HEK293 (cell line): ENCODE results near the gene ECT2L.
A peak's percentile ranks its signal among the peaks of the same experiment; 100 is the strongest.

Experiments
- CTCF ChIA-PET: fragments of 350-600 bp; formaldehyde crosslinking; extraction: SDS; loops from one replicate; lab custom pipeline; 2021; ENCODE audit warnings: antibody characterized with exemption; lab: Yijun Ruan, JAX
- POLR2A ChIA-PET: fragments of 300-600 bp; formaldehyde crosslinking; extraction: SDS; loops from one replicate; lab custom pipeline; 2020; ENCODE audit warnings: antibody characterized with exemption, inconsistent platforms; lab: Yijun Ruan, JAX
- H3K27ac ChIP-seq: fragments of 200-500 bp; sonication (Bioruptor generic); 2 replicates; pipeline ENCODE4 v1.5.1; 2014; ENCODE audit warnings: low read depth, low read length, control low read depth, inconsistent platforms; ENCODE audit errors: extremely low read depth
- H3K36me3 ChIP-seq, 2 experiments: fragments of 200-500 bp in 1 of 2; sonication (Bioruptor generic) in 1 of 2; 1 replicate in 1 of 2; 2 replicates in 1 of 2; pipeline ENCODE4 v1.5.1; 2014 to 2017; ENCODE audit warnings: inconsistent platforms in 2 of 2, low read length in 2 of 2; ENCODE audit not compliant: control insufficient read depth in 2 of 2, insufficient read depth in 1 of 2
- H3K4me1 ChIP-seq: fragments of 200-500 bp; sonication (Bioruptor generic); 2 replicates; pipeline ENCODE4 v1.5.1; 2014; ENCODE audit warnings: mild to moderate bottlenecking, low read length, inconsistent platforms; ENCODE audit not compliant: control insufficient read depth, insufficient read depth
- H3K4me3 ChIP-seq: 2 replicates; pipeline ENCODE4 v1.5.1; 2011; ENCODE audit warnings: low read depth, mild to moderate bottlenecking, control low read depth, low read length, moderate library complexity
- H3K9me3 ChIP-seq: fragments of 200-500 bp; sonication (Bioruptor generic); 2 replicates; pipeline ENCODE4 v1.5.1; 2014; ENCODE audit warnings: low read depth, low read length, inconsistent platforms; ENCODE audit not compliant: control insufficient read depth, insufficient read depth
- CTCF ChIP-seq: fragments of 450-650 bp; formaldehyde crosslinking; IDR thresholded peaks from 2 replicates; pipeline ENCODE4 v1.5.1; 2016; ENCODE audit warnings: missing biosample characterization, missing genetic modification characterization
- HIC1 ChIP-seq: fragments of 450-650 bp; formaldehyde crosslinking; IDR thresholded peaks from 2 replicates; pipeline ENCODE4 v1.5.1; 2016; ENCODE audit warnings: missing biosample characterization, missing genetic modification characterization
- MYNN ChIP-seq: fragments of 450-650 bp; formaldehyde crosslinking; IDR thresholded peaks from 2 replicates; pipeline ENCODE4 v1.5.1; 2016; ENCODE audit warnings: missing biosample characterization, missing genetic modification characterization, borderline replicate concordance
- TSHZ1 ChIP-seq: fragments of 450-650 bp; formaldehyde crosslinking; IDR thresholded peaks from 2 replicates; pipeline ENCODE4 v1.5.1; 2016; ENCODE audit warnings: missing biosample characterization, missing genetic modification characterization, borderline replicate concordance
- ZBTB44 ChIP-seq: fragments of 450-650 bp; IDR thresholded peaks from 2 replicates; pipeline ENCODE4 v1.5.1; 2018; ENCODE audit warnings: missing biosample characterization, mild to moderate bottlenecking, missing genetic modification characterization
- ZNF121 ChIP-seq: fragments of 450-650 bp; formaldehyde crosslinking; IDR thresholded peaks from 2 replicates; pipeline ENCODE4 v1.5.1; 2016; ENCODE audit warnings: missing biosample characterization, missing genetic modification characterization
- ZNF335 ChIP-seq: fragments of 450-650 bp; formaldehyde crosslinking; conservative IDR thresholded peaks from 2 replicates; pipeline ENCODE4 v1.5.1; 2016; ENCODE audit warnings: missing biosample characterization, missing genetic modification characterization
- ZNF362 ChIP-seq: fragments of 450-650 bp; formaldehyde crosslinking; IDR thresholded peaks from 2 replicates; pipeline ENCODE4 v1.5.1; 2016; ENCODE audit warnings: missing biosample characterization, missing genetic modification characterization
- ZNF501 ChIP-seq: fragments of 450-650 bp; formaldehyde crosslinking; IDR thresholded peaks from 2 replicates; pipeline ENCODE4 v1.5.1; 2016; ENCODE audit warnings: missing biosample characterization, missing genetic modification characterization
- ZNF610 ChIP-seq: fragments of 450-650 bp; formaldehyde crosslinking; IDR thresholded peaks from 2 replicates; pipeline ENCODE4 v1.5.1; 2016; ENCODE audit warnings: missing biosample characterization, missing genetic modification characterization, borderline replicate concordance
- ZNF654 ChIP-seq: fragments of 450-650 bp; formaldehyde crosslinking; IDR thresholded peaks from 2 replicates; pipeline ENCODE4 v1.5.1; 2016; ENCODE audit warnings: low read depth, missing biosample characterization, missing genetic modification characterization
- ZNF660 ChIP-seq: fragments of 450-650 bp; IDR thresholded peaks from 2 replicates; pipeline ENCODE4 v1.5.1; 2018; ENCODE audit warnings: missing biosample characterization, mild to moderate bottlenecking, missing genetic modification characterization
- ZNF776 ChIP-seq: fragments of 450-650 bp; formaldehyde crosslinking; IDR thresholded peaks from 2 replicates; pipeline ENCODE4 v1.5.0; 2017; ENCODE audit warnings: missing biosample characterization, missing genetic modification characterization, borderline replicate concordance
- ZSCAN30 ChIP-seq: fragments of 450-650 bp; IDR thresholded peaks from 2 replicates; pipeline ENCODE4 v1.5.1; 2018; ENCODE audit warnings: missing biosample characterization, mild to moderate bottlenecking, missing genetic modification characterization, moderate library complexity

Gene ECT2L

GRCh38 chr6:138815221-138815620 is 19.3 kb downstream of the ECT2L start:
- Histone ChIP-seq H3K27ac (peak overlapping the region; percentile 78; the same call in 1 of the 2 replicates), H3K4me3 (no peak overlapping the region), H3K4me1 (peaks cover 13% of the 10 kb centered on the region), H3K9me3 (no peaks in the 10 kb centered on the region), H3K36me3 (no peaks in the 10 kb centered on the region)
- ChIA-PET CTCF (interaction anchor here (0.5 to 3.2 kb wide), 23 partner anchors 10 to 761 kb away, joined by 3 to 26 read pairs (median 4); partner anchors contain the start of gene REPS1), POLR2A (interaction anchor here (0.6 to 1.3 kb wide), 2 partner anchors 173 to 392 kb away, joined by 3 to 9 read pairs; partner anchors contain the start of gene REPS1)
- no peak for TF ChIP-seq HIC1 (tag by site-specific recombination)

GRCh38 chr6:138815797-138816528 is 20.1 kb downstream of the ECT2L start:
- Histone ChIP-seq H3K27ac (no peak overlapping the region), H3K36me3 (no peaks in the 10 kb centered on the region), H3K4me3 (no peak overlapping the region), H3K4me1 (peaks cover 13% of the 10 kb centered on the region), H3K9me3 (no peaks in the 10 kb centered on the region)
- TF ChIP-seq ZNF362 (tag by site-specific recombination) = peak; percentile 57; the same call in 1 of the 2 replicates
- peak; percentile 36; the same call in 1 of the 2 replicates for TF ChIP-seq ZNF335 (tag by site-specific recombination)
- TF ChIP-seq ZNF776 = no peak
- TF ChIP-seq ZNF660 (tag by site-specific recombination) = 0 out of 2 replicates have a peak, but pooled peaks have one; percentile 35
- no peak for TF ChIP-seq ZNF610 (tag by site-specific recombination)
- 0 out of 2 replicates have a peak, but pooled peaks have one; percentile 32 for TF ChIP-seq ZSCAN30 (tag by site-specific recombination)
- peak; percentile 49 for TF ChIP-seq CTCF (tag by site-specific recombination)
- TF ChIP-seq ZBTB44 (tag by site-specific recombination) = 0 out of 2 replicates have a peak, but pooled peaks have one; percentile 21
- TF ChIP-seq MYNN (tag by site-specific recombination) = no peak
- TF ChIP-seq ZNF121 (tag by site-specific recombination) = 0 out of 2 replicates have a peak, but pooled peaks have one; percentile 27
- TF ChIP-seq ZNF501 (tag by site-specific recombination) = 0 out of 2 replicates have a peak, but pooled peaks have one; percentile 27
- peak; percentile 82 for TF ChIP-seq ZNF654
- TF ChIP-seq TSHZ1 (tag by site-specific recombination) = no peak
- CTCF ChIA-PET = interaction anchor here (0.5 to 3.2 kb wide), 40 partner anchors 9 to 869 kb away, joined by 3 to 26 read pairs (median 3); partner anchors contain the start of gene REPS1
- POLR2A ChIA-PET = interaction anchor here (0.7 to 1.3 kb wide), 3 partner anchors 171 to 427 kb away, joined by 3 to 4 read pairs (median 3); partner anchors contain the start of gene REPS1
